PC-3 (cell line): Measurements from ENCODE around the gene TRPV2. TPM values are rescaled to one million over a fixed set of nuclear protein-coding genes. Genes with fewer than 3 reads are reported as not detected.

Source experiments
- ATAC-seq: fragments of 200-7000 bp; cut with Tn5 transposase; 2 replicates; pipeline ENCODE4 v1.9.1; 2020; ENCODE audit warnings: mild to moderate bottlenecking, moderate library complexity
- BruUV-seq: library from RNA; stranded (reverse); fragments of 400-500 nt; replicated peaks from 2 replicates; lab custom pipeline; 2021; lab: Mats Ljungman, UMichigan
- CTCF ChIA-PET: fragments of 300-600 bp; sonication (Branson Sonifier 250); formaldehyde crosslinking; loops from one replicate; lab custom pipeline; 2022; ENCODE audit warnings: antibody characterized with exemption; lab: Charles Lee
- POLR2A ChIA-PET: fragments of 300-600 bp; sonication (Branson Sonifier 250); formaldehyde crosslinking; loops from one replicate; lab custom pipeline; 2022; ENCODE audit warnings: antibody characterized with exemption; ENCODE audit not compliant: unreplicated experiment; lab: Charles Lee
- DNase-seq: peaks from one replicate; pipeline ENCODE4 v3.0.0-alpha.2; 2015
- H2AFZ ChIP-seq: fragments of 300-600 bp; sonication (generic); 2 replicates; pipeline ENCODE4 v1.6.0; 2016; ENCODE audit warnings: antibody characterized with exemption, low read length
- H3F3A ChIP-seq: fragments of 300-600 bp; sonication (generic); one replicate; pipeline ENCODE4 v1.6.0; 2017; ENCODE audit warnings: antibody characterized with exemption, low read length, control low read depth, mild to moderate bottlenecking; ENCODE audit not compliant: unreplicated experiment
- H3K27ac ChIP-seq: fragments of 300-600 bp; sonication (generic); 2 replicates; pipeline ENCODE4 v1.5.1; 2016; ENCODE audit warnings: mild to moderate bottlenecking, low read length
- H3K27me3 ChIP-seq: fragments of 300-600 bp; sonication (generic); 2 replicates; pipeline ENCODE4 v1.6.1; 2016; ENCODE audit warnings: low read length, mixed read lengths
- H3K36me3 ChIP-seq: fragments of 300-600 bp; sonication (generic); 2 replicates; pipeline ENCODE4 v1.6.1; 2016; ENCODE audit warnings: low read depth, mixed run types, low read length, mixed read lengths
- H3K4me1 ChIP-seq: fragments of 300-600 bp; sonication (generic); 2 replicates; pipeline ENCODE4 v1.5.1; 2016; ENCODE audit warnings: low read length; ENCODE audit not compliant: insufficient read depth
- H3K4me2 ChIP-seq: fragments of 300-600 bp; sonication (generic); 2 replicates; pipeline ENCODE4 v1.6.0; 2016; ENCODE audit warnings: low read length
- H3K4me3 ChIP-seq: fragments of 300-600 bp; sonication (generic); 2 replicates; pipeline ENCODE4 v1.5.1; 2016; ENCODE audit warnings: mild to moderate bottlenecking, low read length, mixed read lengths
- H3K79me2 ChIP-seq: fragments of 300-600 bp; sonication (generic); 2 replicates; pipeline ENCODE4 v1.6.1; 2017; ENCODE audit warnings: low read length, mixed read lengths
- H3K9ac ChIP-seq: fragments of 300-600 bp; sonication (generic); 2 replicates; pipeline ENCODE4 v1.6.0; 2016; ENCODE audit warnings: mild to moderate bottlenecking, low read length
- H3K9me2 ChIP-seq: fragments of 300-600 bp; sonication (generic); replicated peaks from 2 replicates; pipeline ENCODE4 v1.6.1; 2016; ENCODE audit warnings: mixed run types, low read length, mixed read lengths
- H3K9me3 ChIP-seq: fragments of 300-600 bp; sonication (generic); 2 replicates; pipeline ENCODE4 v1.6.1; 2016; ENCODE audit warnings: low read length, mixed read lengths
- H4K20me1 ChIP-seq: fragments of 300-600 bp; sonication (generic); 2 replicates; pipeline ENCODE4 v1.6.1; 2016; ENCODE audit warnings: low read length, mixed read lengths
- CTCF ChIP-seq: fragments of 300-600 bp; sonication (generic); conservative IDR thresholded peaks from 2 replicates; pipeline ENCODE4 v1.5.1; 2017; ENCODE audit warnings: antibody characterized with exemption, low read depth, mild to moderate bottlenecking, low read length
- EZH2 ChIP-seq: fragments of 300-600 bp; sonication (generic); IDR thresholded peaks from one replicate; pipeline ENCODE4 v1.6.1; 2017; ENCODE audit warnings: antibody characterized with exemption, mild to moderate bottlenecking, low read length; ENCODE audit not compliant: unreplicated experiment
- EZH2phosphoT487 ChIP-seq: fragments of 300-600 bp; sonication (generic); IDR thresholded peaks from 2 replicates; pipeline ENCODE4 v1.6.1; 2018; ENCODE audit warnings: mild to moderate bottlenecking, antibody characterized with exemption, low read length, borderline replicate concordance
- intact Hi-C: fragments of 100-400 bp; cut with micrococcal nuclease; formaldehyde crosslinking; loops from 2 replicates; pipeline ENCODE4 v1.9.0; 2023
- total RNA-seq: library from RNA; depleted of rRNA; stranded (reverse); fragments of >200 nt; gene quantifications from 2 replicates; pipeline ENCODE4 v1.2.3, GENCODE V29; 2014

The TRPV2 gene
- total RNA-seq, 1 experiment from 2014 or later = 1.9 TPM

- Histone ChIP-seq H3K36me3 (no peaks in the 10 kb centered on the region), H2AFZ (no peak overlapping the region), H3K9me3 (no peaks in the 10 kb centered on the region), H3K4me1 (no peaks in the 10 kb centered on the region), H3K27ac (no peak overlapping the region), H3K4me2 (no peak overlapping the region), H3K27me3 (no peaks in the 10 kb centered on the region), H3K9ac (no peak overlapping the region), H3K4me3 (no peak overlapping the region), H3F3A (no peaks in the 10 kb centered on the region), H3K79me2 (no peaks in the 10 kb centered on the region), H3K9me2 (no peaks in the 10 kb centered on the region), H4K20me1 (no peaks in the 10 kb centered on the region)
- POLR2A ChIA-PET = no interaction called here
- DNase-seq = no peak
- no peak for ATAC-seq
- BruUV-seq = no TSS peak
- intact Hi-C loops = no loop called here
- CTCF ChIA-PET = no interaction called here
- TF ChIP-seq EZH2phosphoT487 (no peak), EZH2 (no peak), CTCF (no peak)
Observed at GRCh38 chr17:16456742-16457316, 41.5 kb downstream of the TRPV2 start.

GRCh38 chr17:16459271-16459670, 43.9 kb downstream of the TRPV2 start:
- no peaks in the 10 kb centered on the region for H3F3A ChIP-seq
- H3K4me2 ChIP-seq = no peak overlapping the region
- H3K9ac ChIP-seq = no peak overlapping the region
- H3K4me1 ChIP-seq = no peaks in the 10 kb centered on the region
- no TSS peak for BruUV-seq
- DNase-seq = no peak
- H3K9me2 ChIP-seq = no peaks in the 10 kb centered on the region
- no peak overlapping the region for H2AFZ ChIP-seq
- H3K79me2 ChIP-seq = no peaks in the 10 kb centered on the region
- CTCF ChIA-PET = no interaction called here
- TF ChIP-seq EZH2 (no peak), CTCF (no peak), EZH2phosphoT487 (no peak)
- ATAC-seq = no peak
- H3K27ac ChIP-seq = no peak overlapping the region
- no peaks in the 10 kb centered on the region for H3K9me3 ChIP-seq
- H4K20me1 ChIP-seq = no peaks in the 10 kb centered on the region
- intact Hi-C loops = no loop called here
- no peaks in the 10 kb centered on the region for H3K27me3 ChIP-seq
- H3K36me3 ChIP-seq = no peaks in the 10 kb centered on the region
- no peak overlapping the region for H3K4me3 ChIP-seq
- POLR2A ChIA-PET = no interaction called here

- Histone ChIP-seq H3K9me3 (no peaks in the 10 kb centered on the region), H3K4me1 (no peaks in the 10 kb centered on the region), H3K4me3 (no peak overlapping the region), H4K20me1 (no peaks in the 10 kb centered on the region), H3K79me2 (no peaks in the 10 kb centered on the region), H3K27me3 (no peaks in the 10 kb centered on the region), H2AFZ (no peak overlapping the region), H3F3A (no peaks in the 10 kb centered on the region), H3K27ac (no peak overlapping the region), H3K9me2 (no peaks in the 10 kb centered on the region), H3K9ac (no peak overlapping the region), H3K36me3 (no peaks in the 10 kb centered on the region), H3K4me2 (no peak overlapping the region)
- DNase-seq (peak; percentile 20), ATAC-seq (no peak)
- no TSS peak for BruUV-seq
- intact Hi-C loops = no loop called here
- TF ChIP-seq EZH2 (no peak), EZH2phosphoT487 (no peak)
- ChIA-PET POLR2A (no interaction called here), CTCF (no interaction called here)
Observed at GRCh38 chr17:16459855-16460550, 44.6 kb downstream of the TRPV2 start.
